Activated T-helper 9 cell treated with anti-CD3 and anti-CD28 coated beads, Interleukin-2, amount 50 U/mL, for 16 hours (primary cell): Measurements from ENCODE around the gene COX6A1.

ENCODE experiments used
- DNase-seq: peaks from one replicate; pipeline ENCODE4 v3.0.0-alpha.2; 2020; ENCODE audit warnings: low read depth

The COX6A1 gene

GRCh38 chr12:120437735-120438494 is at the start of gene COX6A1:
TSS of gene COX6A1 (plus strand) at chr12:120438113. CDS start at chr12:120438127, 14 bp downstream.
- peak; percentile 97 for DNase-seq

- DNase-seq: no peak
Measured at GRCh38 chr12:120388691-120389481, 49.0 kb upstream of the COX6A1 start.

GRCh38 chr12:120390540-120391120 is 47.3 kb upstream of the COX6A1 start:
- DNase-seq: no peak

GRCh38 chr12:120394483-120395367 is 43.2 kb upstream of the COX6A1 start:
- no peak for DNase-seq

- no peak for DNase-seq
Measured at GRCh38 chr12:120397824-120398540, 39.9 kb upstream of the COX6A1 start.

GRCh38 chr12:120399531-120399930 is 38.4 kb upstream of the COX6A1 start:
- no peak for DNase-seq

- DNase-seq: no peak
Measured at GRCh38 chr12:120402217-120402616, 35.7 kb upstream of the COX6A1 start.

- DNase-seq: no peak
Measured at GRCh38 chr12:120403869-120404268, 34.0 kb upstream of the COX6A1 start.

- no peak for DNase-seq
Measured at GRCh38 chr12:120404271-120404670, 33.6 kb upstream of the COX6A1 start.

GRCh38 chr12:120406069-120406468 is 31.8 kb upstream of the COX6A1 start:
- DNase-seq: no peak

- no peak for DNase-seq
Measured at GRCh38 chr12:120406553-120406952, 31.4 kb upstream of the COX6A1 start.

GRCh38 chr12:120408771-120409170 is 29.1 kb upstream of the COX6A1 start:
- no peak for DNase-seq

GRCh38 chr12:120412421-120412820 is 25.5 kb upstream of the COX6A1 start:
- DNase-seq: no peak

GRCh38 chr12:120413901-120414695 is 23.8 kb upstream of the COX6A1 start:
- no peak for DNase-seq

GRCh38 chr12:120416490-120417216 is 21.3 kb upstream of the COX6A1 start:
- no peak for DNase-seq

- no peak for DNase-seq
Measured at GRCh38 chr12:120417917-120418580, 19.9 kb upstream of the COX6A1 start.

- no peak for DNase-seq
Measured at GRCh38 chr12:120421701-120422100, 16.2 kb upstream of the COX6A1 start.

GRCh38 chr12:120422892-120423456 is 14.9 kb upstream of the COX6A1 start:
- no peak for DNase-seq

GRCh38 chr12:120425797-120426196 is 12.1 kb upstream of the COX6A1 start:
- no peak for DNase-seq
